Activated naive CD8-positive, alpha-beta T cell (primary cell): ENCODE measurements around the gene COG8.

Source experiments
- H3K27ac Mint-ChIP-seq: one replicate; pipeline ENCODE4 v1.8.0; 2021; ENCODE audit warnings: mixed read lengths
- H3K27me3 Mint-ChIP-seq: one replicate; pipeline ENCODE4 v1.8.0; 2021; ENCODE audit warnings: mixed read lengths
- H3K36me3 Mint-ChIP-seq: one replicate; pipeline ENCODE4 v1.8.0; 2021; ENCODE audit warnings: mixed read lengths
- H3K4me1 Mint-ChIP-seq: one replicate; pipeline ENCODE4 v1.8.0; 2021; ENCODE audit warnings: low read depth, mixed read lengths
- H3K4me3 Mint-ChIP-seq: one replicate; pipeline ENCODE4 v1.8.0; 2021; ENCODE audit warnings: mild to moderate bottlenecking, mixed read lengths
- H3K9me3 Mint-ChIP-seq: one replicate; pipeline ENCODE4 v1.8.0; 2021; ENCODE audit warnings: low read depth, mixed read lengths

COG8 gene

DNA sequence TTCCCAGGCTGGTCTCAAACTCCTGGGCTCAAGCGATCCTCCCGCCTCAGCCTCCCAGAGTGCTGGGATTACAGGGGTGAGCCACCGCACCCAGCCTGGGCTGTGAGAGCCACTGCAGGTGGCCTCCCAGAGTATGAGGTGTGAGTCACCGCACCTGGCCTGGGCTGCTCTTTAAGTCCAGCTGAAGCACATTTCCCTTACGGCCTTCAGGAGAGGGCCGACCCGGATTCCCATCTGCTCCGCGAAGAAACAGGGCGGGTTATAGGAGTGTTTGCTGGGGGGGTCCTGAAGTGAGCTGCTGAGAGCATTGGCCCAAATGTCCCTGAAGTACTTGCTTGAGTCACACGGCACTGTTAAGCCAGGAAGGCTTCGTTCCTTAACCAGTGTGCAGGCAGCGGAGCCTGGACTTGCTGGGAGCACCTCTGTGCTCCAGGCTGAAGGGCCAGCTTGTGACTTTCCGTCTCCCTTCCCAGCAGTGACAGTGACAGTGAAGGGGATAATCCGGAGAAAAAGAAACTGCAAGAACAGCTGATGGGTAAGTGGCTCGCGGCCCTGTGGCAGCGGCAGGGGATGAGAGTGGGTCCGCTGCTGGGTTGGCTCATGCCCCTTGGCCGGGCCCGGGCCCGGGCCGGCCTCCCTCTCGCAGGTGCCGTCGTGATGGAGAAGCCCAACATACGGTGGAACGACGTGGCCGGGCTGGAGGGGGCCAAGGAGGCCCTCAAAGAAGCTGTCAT, 21.0 kb downstream of the COG8 start:
- Mint-ChIP-seq H3K36me3 (no peaks in the 10 kb centered on the region), H3K4me1 (peaks cover 17% of the 10 kb centered on the region), H3K4me3 (no peak overlapping the region), H3K27ac (no peak overlapping the region), H3K27me3 (no peaks in the 10 kb centered on the region), H3K9me3 (no peaks in the 10 kb centered on the region)

DNA sequence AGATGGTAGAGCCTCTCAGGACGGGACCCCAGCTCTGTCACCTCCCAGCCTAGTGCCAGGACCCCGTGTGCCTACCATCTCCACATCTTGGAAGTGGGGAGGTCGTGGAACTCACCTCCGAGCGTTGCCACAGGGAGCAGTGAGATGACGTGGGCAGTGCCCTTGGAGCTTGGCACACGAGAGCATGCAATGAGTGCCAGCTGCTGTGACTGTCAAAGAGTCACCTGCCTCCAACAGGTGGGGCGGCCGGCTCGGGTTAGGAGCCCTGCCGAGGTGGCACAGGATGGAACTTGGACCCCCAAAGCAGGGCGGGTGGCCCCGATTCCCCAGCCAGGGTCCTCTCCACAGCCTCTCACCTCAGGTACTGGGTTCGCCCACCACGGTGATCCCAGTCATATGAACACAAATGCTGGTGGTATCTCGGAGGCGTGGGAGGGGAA, 22.7 kb downstream of the COG8 start:
- no peaks in the 10 kb centered on the region for H3K9me3 Mint-ChIP-seq
- H3K4me1 Mint-ChIP-seq, result peaks cover 20% of the 10 kb centered on the region
- H3K27me3 Mint-ChIP-seq, result no peaks in the 10 kb centered on the region
- H3K27ac Mint-ChIP-seq, result no peak overlapping the region
- no peak overlapping the region for H3K4me3 Mint-ChIP-seq
- H3K36me3 Mint-ChIP-seq, result peaks cover 3% of the 10 kb centered on the region

DNA sequence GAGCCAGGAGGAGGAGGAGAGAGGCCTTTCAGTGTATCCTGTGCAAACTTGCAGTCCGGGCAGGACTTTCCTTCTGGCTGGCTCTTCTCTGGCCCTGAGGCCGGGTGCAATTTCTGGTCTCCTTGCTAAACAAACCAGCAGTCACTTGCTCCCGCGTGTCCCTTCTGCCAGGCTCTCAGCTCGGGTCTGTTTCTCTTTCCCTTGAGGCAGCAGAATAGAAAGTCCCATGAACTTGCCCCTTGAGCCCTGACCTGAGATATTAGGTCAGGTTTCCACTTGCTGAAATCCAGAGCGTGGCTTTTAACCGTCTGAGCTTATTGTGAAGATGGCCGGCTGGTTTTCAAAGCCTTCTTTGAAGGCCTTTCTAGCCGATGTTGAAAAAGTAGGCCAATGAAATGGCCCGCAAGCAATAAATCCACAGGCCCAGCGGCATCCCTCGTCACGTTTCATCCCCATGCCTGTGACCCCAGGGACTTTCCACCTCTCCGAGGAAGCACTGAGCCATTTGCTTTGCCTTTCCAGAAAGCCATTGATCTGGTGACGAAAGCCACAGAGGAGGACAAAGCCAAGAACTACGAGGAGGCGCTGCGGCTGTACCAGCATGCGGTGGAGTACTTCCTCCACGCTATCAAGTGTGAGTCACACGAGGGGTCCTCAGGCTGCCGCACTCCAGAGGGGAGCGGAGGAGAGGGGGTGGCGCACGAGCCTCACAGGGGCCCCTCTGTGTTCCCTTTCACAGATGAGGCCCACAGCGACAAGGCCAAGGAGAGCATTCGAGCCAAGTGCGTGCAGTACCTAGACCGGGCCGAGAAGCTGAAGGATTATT, 23.7 kb downstream of the COG8 start:
- Mint-ChIP-seq H3K27ac (no peak overlapping the region), H3K36me3 (peaks cover 3% of the 10 kb centered on the region), H3K9me3 (no peaks in the 10 kb centered on the region), H3K4me1 (peaks cover 19% of the 10 kb centered on the region), H3K27me3 (no peaks in the 10 kb centered on the region), H3K4me3 (no peak overlapping the region)

DNA sequence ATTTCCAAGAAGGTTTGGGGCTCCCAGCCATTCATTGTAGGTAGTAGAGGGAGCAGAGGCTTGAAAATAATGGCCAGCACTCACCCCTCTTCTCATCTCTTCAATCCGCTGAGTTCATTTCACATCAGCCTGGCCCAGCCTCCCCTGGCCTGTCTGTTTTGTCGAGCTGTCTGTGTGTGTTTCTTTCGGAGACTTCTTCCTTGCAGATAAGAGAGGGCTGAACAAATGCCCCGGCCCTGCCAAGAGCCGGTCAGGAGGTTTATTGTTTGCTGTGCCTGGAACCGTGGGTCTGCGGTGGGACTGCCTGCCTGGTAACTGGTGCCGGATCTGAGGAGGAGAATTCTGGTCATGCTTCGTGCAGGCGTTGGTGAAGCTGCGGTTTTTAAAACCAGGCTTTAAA, 24.8 kb downstream of the COG8 start:
- Mint-ChIP-seq H3K36me3 (peaks cover 3% of the 10 kb centered on the region), H3K9me3 (no peaks in the 10 kb centered on the region)

DNA sequence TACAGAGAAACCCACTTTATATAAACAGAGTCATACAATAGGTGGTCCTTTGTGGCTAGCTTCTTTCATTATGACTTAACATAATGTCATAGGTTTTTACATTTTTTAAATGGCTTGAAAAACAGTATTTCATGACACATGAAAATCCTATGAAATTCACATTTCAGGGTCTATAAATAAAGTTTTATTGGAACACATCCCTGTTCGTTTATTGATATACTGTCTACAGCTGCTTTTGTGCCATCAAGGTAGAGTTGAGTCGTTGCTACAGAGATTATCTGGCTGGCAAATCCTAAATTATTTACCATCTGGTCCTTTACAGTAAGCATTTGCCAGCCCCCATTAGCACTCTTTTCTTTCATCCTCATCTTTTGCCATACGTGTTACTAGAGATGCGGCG, 25.9 kb downstream of the COG8 start:
- H3K4me3 Mint-ChIP-seq, result peak overlapping the region; percentile 75
- no peaks in the 10 kb centered on the region for H3K27me3 Mint-ChIP-seq
- peaks cover 3% of the 10 kb centered on the region for H3K36me3 Mint-ChIP-seq
- H3K9me3 Mint-ChIP-seq, result no peaks in the 10 kb centered on the region
- peak overlapping the region; percentile 82 for H3K27ac Mint-ChIP-seq
- peaks cover 23% of the 10 kb centered on the region for H3K4me1 Mint-ChIP-seq

More for the DNA sequence above, 24.8 kb downstream of the COG8 start:
- Mint-ChIP-seq H3K4me3 (no peak overlapping the region), H3K27ac (no peak overlapping the region), H3K4me1 (peaks cover 23% of the 10 kb centered on the region), H3K27me3 (no peaks in the 10 kb centered on the region)

DNA sequence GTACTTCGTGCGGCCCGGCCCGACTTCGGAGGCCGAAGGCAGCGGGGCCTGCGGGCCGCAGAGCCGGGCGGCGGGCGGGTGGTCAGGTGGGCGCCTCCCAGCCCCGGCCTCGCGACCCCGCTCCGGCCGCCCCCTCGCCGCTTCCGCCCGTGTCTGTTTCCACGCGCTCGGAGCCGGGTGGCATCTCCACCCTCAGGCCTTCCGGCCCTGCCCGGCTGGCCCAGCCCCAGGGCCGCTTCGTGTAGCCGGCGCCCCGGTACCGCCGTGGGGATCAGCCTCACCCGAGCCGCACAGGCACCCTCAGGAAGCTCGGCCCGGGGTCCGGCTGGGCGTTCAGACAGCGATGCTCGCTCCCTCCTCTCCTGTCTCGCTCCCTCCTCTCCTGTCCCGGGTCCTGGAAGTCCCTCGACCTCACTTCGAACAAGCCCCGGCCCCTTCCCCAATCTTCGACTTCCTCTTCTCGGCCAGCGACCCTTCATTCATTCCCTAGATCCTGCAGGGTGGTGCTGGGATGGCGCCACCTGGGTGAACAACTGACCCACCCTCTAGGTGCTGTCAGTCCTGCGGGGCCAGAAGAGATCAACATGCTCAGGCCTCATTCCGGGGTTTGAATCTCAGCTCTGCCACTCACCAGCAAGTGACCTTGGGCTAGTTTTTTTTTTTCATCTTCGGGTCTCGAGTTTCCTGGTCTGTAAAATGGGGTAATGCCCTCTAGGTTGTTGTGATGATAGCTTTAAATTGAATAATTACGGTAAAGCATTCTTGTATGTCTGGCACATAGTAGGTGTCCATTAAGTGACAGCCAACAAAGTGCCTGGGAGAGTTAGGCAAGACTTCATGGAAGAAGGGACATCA, 27.6 kb downstream of the COG8 start:
- no peaks in the 10 kb centered on the region for H3K9me3 Mint-ChIP-seq
- peak overlapping the region; percentile 92 for H3K27ac Mint-ChIP-seq
- H3K4me1 Mint-ChIP-seq, result peaks cover 23% of the 10 kb centered on the region
- H3K27me3 Mint-ChIP-seq, result no peaks in the 10 kb centered on the region
- H3K36me3 Mint-ChIP-seq, result peaks cover 3% of the 10 kb centered on the region
- peak overlapping the region; percentile 97 for H3K4me3 Mint-ChIP-seq

DNA sequence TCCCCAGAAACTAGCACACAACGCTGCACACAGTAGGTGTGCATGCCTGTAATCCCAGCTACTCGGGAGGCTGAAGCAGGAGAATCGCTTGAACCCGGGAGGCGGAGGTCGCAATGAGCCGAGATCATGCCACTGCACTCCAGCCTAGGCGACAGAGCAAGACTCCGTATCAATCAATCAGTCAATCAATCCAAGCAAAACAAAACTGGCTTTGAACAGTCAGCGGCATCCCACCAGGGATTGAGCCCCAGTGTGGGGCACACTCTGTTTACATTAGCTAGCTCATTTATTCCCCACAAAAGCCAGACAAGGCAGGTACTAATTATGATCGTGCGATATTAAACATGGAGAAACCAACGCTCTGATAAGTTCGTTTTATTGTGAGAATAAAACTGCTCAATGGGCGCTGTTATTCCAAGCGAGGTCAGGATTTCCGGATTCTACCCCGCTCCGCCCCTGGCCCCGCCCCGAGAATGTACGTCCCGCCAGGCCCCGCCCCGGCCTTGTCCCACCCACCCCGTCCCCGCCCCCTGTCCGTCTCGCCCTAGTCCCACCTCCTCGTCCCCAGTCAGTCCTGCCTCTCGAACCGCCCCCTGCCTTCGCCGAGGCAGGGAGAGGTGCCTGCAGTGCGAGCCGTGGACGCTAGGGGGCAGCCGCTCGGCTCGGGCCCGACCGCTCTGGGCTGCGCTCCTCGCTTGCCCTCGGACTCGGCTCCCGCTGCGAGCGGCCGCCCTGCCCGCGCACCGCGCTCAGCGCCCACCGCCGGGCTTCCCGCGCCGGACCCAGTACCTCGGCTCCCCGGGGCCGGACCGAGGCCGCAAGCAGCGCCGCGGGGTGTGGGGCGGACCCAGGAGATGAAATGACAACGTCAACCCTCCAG, 28.5 kb downstream of the COG8 start, which contains the start of gene VPS4A:
Gene VPS4A, plus strand, starts transcription at position 698 of the 880 bp plus-strand sequence. Its CDS starts 162 bp downstream, at position 860.
- H3K27ac Mint-ChIP-seq, result peak within 1 kb of the TSS; percentile 92
- peak within 1 kb of the TSS; percentile 97 for H3K4me3 Mint-ChIP-seq
- peaks cover 3% of the 10 kb centered on the region for H3K36me3 Mint-ChIP-seq
- no peaks in the 10 kb centered on the region for H3K9me3 Mint-ChIP-seq
- H3K27me3 Mint-ChIP-seq, result no peaks in the 10 kb centered on the region
- H3K4me1 Mint-ChIP-seq, result peaks cover 23% of the 10 kb centered on the region

DNA sequence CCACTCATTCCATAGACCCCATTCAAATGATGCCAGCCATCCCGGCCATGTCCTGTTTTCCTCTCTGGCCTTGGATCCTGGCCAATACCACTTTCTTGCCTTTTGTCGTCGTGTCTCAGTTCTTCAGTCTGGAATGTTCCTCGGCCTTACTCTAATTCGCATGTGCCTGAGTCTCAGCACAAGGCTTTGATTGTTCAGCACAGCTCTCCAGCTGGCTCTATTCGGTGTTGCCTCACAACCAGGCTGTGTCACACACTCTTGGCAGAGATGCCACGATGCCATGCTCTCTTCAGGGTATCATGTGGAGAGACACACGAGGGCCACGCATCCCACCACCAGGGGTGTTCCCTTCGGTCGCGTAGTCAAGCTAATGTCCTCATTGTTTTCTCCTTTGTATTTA, 30.0 kb downstream of the COG8 start:
- Mint-ChIP-seq H3K27me3 (no peaks in the 10 kb centered on the region), H3K4me1 (peaks cover 23% of the 10 kb centered on the region), H3K27ac (no peak overlapping the region), H3K36me3 (peaks cover 3% of the 10 kb centered on the region), H3K4me3 (peak overlapping the region; percentile 1), H3K9me3 (no peaks in the 10 kb centered on the region)

DNA sequence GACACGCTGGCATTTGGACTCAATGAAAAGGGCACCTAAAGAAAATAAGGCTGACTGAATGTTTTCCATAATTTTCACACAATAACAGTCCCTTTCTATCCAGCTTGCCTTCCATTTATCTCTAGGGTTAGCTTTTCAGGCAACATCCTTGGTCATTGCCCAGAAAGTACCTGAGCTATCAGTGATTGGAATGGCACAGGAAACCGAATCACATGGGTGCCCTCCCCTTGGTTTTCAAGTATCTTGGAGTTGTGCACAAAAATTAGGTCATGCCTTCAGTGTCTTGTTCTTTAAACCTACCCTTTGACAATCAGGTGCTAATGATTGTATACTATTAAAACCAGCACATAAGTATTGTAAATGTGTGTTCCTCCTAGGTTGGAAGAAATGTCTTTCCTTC, 31.5 kb downstream of the COG8 start:
- H3K4me3 Mint-ChIP-seq, result no peak overlapping the region

DNA sequence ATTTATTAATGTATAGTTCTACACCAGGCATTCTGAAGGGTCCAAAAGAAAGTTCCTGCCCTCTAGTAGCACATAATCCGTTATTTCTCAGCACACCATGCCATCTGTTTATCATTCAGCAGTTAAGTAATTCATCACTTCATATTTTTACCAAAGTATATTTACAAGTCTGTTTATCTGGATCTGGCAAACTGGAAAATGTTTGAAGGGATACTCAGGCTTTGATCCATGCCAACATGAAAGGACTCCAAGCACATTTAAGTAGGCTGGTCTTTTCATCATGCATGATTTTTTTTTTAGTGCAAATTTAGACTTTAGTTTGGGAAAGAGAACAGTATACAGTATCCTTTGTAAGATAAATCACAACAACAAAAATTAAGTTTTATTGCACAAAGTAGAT, 32.3 kb downstream of the COG8 start:
- Mint-ChIP-seq H3K4me3 (no peak overlapping the region), H3K36me3 (peaks cover 1% of the 10 kb centered on the region), H3K4me1 (peaks cover 8% of the 10 kb centered on the region), H3K27me3 (no peaks in the 10 kb centered on the region), H3K27ac (no peak overlapping the region), H3K9me3 (no peaks in the 10 kb centered on the region)

More for the DNA sequence above, 31.5 kb downstream of the COG8 start:
- H3K4me1 Mint-ChIP-seq, result peaks cover 11% of the 10 kb centered on the region
- no peaks in the 10 kb centered on the region for H3K27me3 Mint-ChIP-seq
- H3K9me3 Mint-ChIP-seq, result no peaks in the 10 kb centered on the region
- no peak overlapping the region for H3K27ac Mint-ChIP-seq
- H3K36me3 Mint-ChIP-seq, result peaks cover 3% of the 10 kb centered on the region

DNA sequence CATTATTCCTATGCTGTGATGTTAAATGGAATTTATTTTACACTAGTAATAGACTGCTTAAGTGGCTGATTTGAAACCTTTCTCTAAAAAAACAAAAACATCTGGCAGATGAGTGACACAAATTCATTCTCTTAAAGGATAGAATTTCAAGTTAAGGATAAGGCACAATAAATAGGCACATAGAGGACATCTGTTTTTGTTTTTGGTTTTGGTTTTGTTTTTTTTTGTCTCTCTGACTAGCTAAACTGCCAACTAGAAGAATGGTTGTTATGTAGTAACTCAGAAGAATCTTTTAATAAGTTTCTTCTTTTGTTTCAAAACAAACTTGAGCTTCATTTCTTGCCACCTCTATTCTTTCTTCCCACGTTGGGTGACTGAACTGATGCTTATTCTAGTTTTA, 33.3 kb downstream of the COG8 start:
- Mint-ChIP-seq H3K9me3 (no peaks in the 10 kb centered on the region), H3K4me1 (peaks cover 5% of the 10 kb centered on the region), H3K27ac (no peak overlapping the region), H3K36me3 (peaks cover 2% of the 10 kb centered on the region), H3K4me3 (no peak overlapping the region), H3K27me3 (no peaks in the 10 kb centered on the region)

DNA sequence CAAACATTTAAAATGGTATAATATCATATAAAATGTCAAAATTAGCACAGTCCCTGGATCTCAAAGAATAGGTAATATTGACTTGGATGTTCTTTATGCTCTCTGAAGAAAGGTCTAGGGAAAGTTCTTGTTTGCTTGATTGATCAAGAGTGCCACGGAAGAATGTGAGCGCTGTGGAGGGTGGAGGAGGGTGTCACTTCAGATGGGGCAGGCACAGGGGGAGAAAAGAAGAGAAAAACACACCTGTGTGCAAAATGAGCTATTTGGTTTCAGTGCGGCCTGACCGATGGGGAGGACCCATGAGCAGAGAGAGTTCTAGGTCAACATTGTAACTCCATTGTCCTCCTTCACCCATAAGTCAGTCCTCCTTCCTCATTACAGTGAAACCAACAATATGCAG, 37.1 kb downstream of the COG8 start:
- H3K36me3 Mint-ChIP-seq, result peaks cover 2% of the 10 kb centered on the region
- no peaks in the 10 kb centered on the region for H3K9me3 Mint-ChIP-seq
- H3K27me3 Mint-ChIP-seq, result no peaks in the 10 kb centered on the region
- H3K4me1 Mint-ChIP-seq, result no peaks in the 10 kb centered on the region
- no peak overlapping the region for H3K27ac Mint-ChIP-seq
- no peak overlapping the region for H3K4me3 Mint-ChIP-seq

DNA sequence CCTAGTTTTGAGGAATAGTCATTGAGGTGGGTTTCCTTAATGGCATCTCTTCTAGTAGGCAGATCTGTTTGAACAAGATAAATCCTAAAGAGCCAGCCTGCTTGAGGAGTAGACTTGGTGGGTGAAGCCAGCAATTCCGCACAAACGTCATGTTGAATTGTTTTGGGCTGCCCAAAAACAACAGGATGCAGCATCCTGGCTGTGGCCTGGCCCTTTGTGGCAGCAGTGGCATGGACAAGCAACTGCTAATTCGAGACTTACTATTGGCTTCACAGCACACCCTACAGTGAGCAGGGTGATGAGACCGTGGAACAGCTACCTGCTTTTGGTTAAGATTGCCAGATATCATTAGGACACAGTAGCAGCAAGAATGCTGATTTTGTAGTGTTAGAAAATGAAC, 37.5 kb downstream of the COG8 start:
- H3K36me3 Mint-ChIP-seq, result peaks cover 2% of the 10 kb centered on the region
- no peaks in the 10 kb centered on the region for H3K4me1 Mint-ChIP-seq
- no peaks in the 10 kb centered on the region for H3K9me3 Mint-ChIP-seq
- H3K27ac Mint-ChIP-seq, result no peak overlapping the region
- no peak overlapping the region for H3K4me3 Mint-ChIP-seq
- H3K27me3 Mint-ChIP-seq, result no peaks in the 10 kb centered on the region

DNA sequence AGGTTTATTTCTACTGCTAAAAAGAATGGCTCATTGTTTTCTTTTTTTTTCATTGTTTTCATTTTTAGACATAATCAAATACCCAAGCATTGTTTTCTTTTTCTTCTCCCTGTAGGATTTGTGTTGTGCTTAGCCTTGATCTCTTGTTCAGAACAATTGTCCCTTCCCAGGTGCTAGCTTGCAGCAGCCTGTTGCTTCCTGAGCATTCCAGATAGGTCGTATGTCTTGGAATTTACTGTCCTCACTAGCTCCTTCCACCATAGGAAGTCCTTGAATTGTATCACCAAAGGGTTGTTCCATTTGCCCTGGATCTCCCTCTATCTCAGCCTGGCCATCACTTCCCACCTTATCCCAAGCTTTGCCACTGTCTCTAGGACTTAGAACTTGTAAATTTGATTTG, 38.2 kb downstream of the COG8 start:
- no peaks in the 10 kb centered on the region for H3K27me3 Mint-ChIP-seq
- no peaks in the 10 kb centered on the region for H3K4me1 Mint-ChIP-seq
- H3K27ac Mint-ChIP-seq, result no peak overlapping the region
- H3K36me3 Mint-ChIP-seq, result peaks cover 2% of the 10 kb centered on the region
- H3K9me3 Mint-ChIP-seq, result no peaks in the 10 kb centered on the region
- no peak overlapping the region for H3K4me3 Mint-ChIP-seq
